HG03342 (cell line): ENCODE results near the gene RMI2.
"Not testable (repeated sequence)": the region's sequence is repeated elsewhere in the genome, so short reads cannot be mapped to it uniquely, and the experiment has no call there.

Source experiments
- ATAC-seq: cut with Tn5 transposase; IDR thresholded peaks from one replicate; pipeline ENCODE4 v1.9.1; 2021; ENCODE audit warnings: mild to moderate bottlenecking, moderate library complexity; ENCODE audit not compliant: unreplicated experiment

RMI2 gene

GRCh38 chr16:11345040-11345862, at the start of gene RMI2:
Gene RMI2, plus strand, starts transcription at chr16:11345459. Its CDS starts 13 bp downstream, at chr16:11345472.
- ATAC-seq, result peak; percentile 98

- ATAC-seq, result no peak
Measured at GRCh38 chr16:11295672-11296071, 49.6 kb upstream of the RMI2 start.

GRCh38 chr16:11296351-11296705, 48.9 kb upstream of the RMI2 start:
- ATAC-seq, result no peak

- ATAC-seq, result peak; percentile 9
Measured at GRCh38 chr16:11296706-11297491, 48.4 kb upstream of the RMI2 start.

- ATAC-seq, result peak; percentile 72
Measured at GRCh38 chr16:11297492-11298142, 47.6 kb upstream of the RMI2 start.

GRCh38 chr16:11298143-11298900, 46.9 kb upstream of the RMI2 start:
- peak; percentile 9 for ATAC-seq

DNA sequence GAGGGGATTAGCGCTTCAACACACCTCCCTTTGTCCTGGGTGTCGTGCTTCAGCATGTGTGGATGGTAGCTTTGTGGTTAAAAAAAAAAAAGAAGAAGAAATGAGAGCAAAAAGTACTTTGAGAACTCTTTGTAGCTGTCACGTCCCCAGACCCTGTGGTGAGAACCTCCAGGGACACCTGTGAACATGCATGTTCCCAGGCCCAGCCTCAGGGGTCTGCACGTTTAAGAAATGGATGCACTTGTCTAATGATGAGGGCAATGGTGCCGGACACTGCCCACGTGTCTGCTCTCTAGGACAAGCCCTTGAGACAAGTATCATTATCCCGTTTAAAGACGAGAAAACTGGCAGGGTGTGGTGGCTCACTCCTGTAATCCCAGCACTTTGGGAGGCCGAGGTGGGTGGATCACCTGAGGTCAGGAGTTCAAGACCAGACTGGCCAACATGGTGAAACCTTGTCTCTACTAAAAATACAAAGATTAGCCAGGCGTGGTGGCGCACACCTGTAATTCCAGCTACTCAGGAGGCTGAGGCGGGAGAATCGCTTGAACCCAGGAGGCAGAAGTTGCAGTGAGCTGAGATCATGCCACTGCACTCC, 46.2 kb upstream of the RMI2 start:
- not testable (repeated sequence) for ATAC-seq

DNA sequence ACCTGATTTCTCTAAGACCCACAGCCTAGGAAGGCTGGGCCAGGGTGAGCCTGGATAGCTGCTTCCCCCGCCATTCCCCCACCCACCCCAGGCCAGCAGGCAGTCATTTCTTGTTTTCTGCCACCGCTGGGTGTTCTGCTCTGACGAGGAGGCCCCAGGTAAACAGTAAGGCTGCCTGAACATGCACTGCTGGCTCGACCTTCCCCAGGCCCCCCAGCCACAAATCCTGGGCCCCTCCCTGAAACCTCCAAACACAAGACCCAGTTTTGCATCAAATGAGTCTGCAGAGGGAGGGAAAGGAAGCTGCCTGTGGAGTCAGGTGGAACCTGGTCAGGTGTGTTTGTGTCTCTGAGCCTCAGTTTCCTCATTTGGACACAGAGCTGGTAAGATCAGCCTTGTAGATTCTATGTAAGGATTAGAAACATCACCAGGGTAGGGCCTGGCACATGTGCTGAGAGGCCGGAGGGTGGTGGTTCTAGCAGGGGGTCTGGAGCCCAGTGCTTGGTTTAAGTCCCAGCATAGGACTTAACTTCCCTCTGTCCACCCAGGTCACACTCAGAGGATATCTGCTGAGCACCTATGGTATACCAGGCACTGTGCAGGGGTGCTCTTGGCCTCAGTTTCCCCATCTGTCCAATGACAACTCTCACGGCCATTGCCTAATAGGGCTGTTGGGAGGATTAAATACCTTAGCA, 45.2 kb upstream of the RMI2 start:
- no peak for ATAC-seq

GRCh38 chr16:11300560-11300892, 44.7 kb upstream of the RMI2 start:
- no peak for ATAC-seq

DNA sequence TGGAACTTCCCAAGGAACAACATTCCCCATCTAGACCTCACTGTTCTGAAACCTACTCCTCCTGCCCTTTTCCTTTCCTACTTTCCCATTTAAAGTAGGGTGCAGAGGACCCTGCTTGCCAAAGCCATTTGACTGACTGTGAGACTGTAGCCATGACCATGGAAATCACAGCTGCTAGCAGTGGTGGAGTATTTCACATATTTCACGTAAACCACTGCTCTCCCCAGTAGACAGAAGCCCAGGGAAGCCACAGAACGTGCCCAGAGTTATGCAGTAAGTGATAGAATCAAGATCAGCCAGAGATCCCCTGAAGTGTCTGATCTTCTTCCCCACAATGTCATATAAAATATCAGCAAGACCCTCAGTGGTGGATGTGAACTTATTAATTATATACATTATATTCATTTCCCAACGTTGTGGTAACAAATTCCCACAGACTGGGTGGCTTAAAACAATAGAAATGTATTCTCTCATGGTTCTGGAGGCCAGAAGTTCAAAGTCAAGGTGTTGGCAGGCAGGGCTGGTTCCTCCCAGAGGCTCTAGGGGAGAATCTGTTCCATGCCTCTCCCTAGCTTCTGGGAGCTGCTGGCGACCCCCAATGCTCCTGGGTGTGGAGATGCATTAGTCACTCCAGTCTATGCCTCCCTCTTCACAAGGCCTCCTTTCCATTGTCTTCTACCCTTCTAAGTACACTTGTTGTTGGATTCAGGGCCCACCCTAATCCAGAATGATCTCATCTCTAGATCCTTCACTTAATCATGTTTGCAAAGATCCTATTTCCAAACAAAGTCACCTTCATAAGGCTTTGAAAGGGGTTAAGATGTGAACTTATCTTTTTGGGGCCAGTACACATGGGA, 43.4 kb upstream of the RMI2 start:
- ATAC-seq, result no peak

GRCh38 chr16:11302977-11303376, 42.3 kb upstream of the RMI2 start:
- no peak for ATAC-seq

DNA sequence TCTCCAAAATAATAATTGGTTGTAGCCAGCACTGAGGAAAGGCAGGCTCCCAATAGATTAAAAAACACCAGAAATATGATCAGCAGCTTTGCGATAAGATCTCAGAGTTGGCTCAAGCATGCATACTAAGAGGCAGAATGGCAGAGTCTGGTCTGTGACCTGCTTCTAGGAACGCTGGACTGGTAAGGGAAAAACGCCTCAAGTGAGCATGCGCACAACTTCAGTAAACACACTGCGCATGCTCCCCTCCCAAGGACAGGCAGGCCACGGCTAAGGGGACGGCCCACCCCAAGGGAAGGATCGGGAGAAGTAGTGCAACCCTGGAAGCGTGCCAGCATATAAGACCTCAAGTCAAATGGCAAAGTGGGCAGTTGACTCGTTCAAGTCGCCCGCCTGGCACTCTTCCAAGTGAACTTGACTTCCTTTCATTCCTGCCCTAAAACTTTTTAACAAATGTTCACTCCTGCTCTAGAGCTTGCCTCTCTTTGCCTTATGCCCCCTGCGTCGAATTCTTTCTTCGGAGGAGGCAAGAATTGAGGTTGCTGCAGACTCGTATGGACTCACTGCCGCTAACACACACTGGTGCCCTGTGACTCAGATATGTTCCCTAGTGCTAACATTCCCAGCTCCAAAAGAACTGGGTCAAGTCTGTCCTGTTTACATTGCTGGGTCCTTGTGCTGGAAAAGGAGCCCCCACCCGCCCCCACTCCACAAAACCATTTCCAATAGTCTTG, 41.7 kb upstream of the RMI2 start:
- no peak for ATAC-seq

DNA sequence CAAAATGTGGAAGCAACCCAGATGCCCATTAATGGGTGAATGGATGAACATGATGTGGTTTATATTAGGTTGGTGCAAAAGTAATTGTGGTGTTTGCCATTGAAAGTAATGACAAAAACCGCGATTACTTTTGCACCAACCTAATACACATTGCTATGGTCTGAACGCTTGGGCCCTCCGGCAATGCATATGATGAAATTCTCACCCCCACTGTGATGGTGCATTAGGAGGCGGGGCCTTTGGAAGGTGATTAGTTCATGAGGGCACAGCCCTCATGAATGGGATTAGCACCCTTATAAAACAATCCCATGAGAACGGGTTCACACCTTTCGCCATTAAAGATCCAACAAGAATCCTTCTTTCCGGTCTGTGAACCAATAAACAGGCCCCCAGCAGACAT, 38.9 kb upstream of the RMI2 start:
- no peak for ATAC-seq

GRCh38 chr16:11306997-11307638, 38.1 kb upstream of the RMI2 start:
- no peak for ATAC-seq

- no peak for ATAC-seq
Measured at GRCh38 chr16:11307639-11308492, 37.4 kb upstream of the RMI2 start.

DNA sequence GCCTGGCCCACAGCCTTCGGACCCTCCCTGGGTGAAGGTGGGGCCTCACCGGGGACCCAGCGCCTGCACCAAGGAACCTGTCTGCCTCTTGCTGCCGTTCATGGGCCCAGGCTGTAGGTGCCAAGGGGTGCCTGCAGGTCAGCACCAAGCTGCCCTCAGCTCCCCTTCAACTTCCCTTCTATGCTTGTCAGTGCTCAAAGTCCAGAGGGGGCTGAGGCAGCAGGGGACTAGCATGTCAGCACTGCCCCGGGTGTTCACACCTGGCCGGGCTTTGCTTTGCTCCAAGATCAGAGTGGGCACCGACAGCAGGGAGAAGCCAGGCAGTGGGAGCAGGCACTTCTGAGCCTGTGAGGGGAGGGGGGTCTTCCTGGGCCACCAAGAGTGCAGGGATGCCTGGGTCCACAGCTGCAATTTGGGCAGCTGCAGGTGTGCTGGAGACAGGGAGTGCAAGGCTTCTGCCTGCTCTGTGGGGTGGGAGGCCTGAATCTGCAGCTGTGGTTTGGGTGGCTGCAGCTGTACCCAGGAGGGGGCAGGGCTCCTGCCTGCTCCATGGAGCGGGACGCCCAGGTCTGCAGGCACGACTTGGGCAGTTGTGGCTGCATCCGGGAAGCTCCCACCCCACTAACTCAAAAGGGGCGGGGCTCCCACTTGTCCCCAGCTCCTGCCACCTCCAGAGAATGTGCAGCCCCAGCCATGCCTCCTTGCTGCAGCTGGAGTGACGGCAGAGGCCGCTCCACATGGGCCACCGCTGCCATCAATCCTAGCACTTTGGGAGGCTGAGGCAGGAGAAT, 36.6 kb upstream of the RMI2 start:
- no peak for ATAC-seq
